Activated T-cell treated with anti-CD3 and anti-CD28 coated beads for 1 hour (primary cell): ENCODE measurements around the gene GRID1.
"Not testable (repeated sequence)": the region's sequence is repeated elsewhere in the genome, so short reads cannot be mapped to it uniquely, and the experiment has no call there.

ENCODE experiments used
- DNase-seq: peaks from one replicate; pipeline ENCODE4 v3.0.0-alpha.2; 2020; ENCODE audit warnings: low read depth

The GRID1 gene

DNA sequence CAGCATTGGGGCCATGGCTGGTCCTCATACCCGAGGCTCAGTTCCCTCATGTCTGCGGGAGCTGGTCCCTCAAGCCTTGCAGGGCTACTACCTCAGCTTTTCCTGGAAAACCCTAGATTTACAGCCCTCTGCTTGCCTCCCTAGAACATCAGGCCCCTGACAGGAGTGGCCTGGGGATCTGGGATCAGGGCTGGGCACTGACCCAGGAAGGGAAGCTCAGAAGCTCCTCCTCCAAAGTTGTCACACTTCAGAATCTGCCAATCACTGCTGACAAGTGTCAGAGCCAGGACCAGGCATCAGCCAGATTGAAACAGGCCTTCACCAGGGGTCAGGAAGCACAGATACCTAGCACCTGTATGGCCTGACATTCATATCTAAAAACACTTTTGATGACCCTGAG lies 115.2 kb downstream of the GRID1 start:
- DNase-seq: no peak

DNA sequence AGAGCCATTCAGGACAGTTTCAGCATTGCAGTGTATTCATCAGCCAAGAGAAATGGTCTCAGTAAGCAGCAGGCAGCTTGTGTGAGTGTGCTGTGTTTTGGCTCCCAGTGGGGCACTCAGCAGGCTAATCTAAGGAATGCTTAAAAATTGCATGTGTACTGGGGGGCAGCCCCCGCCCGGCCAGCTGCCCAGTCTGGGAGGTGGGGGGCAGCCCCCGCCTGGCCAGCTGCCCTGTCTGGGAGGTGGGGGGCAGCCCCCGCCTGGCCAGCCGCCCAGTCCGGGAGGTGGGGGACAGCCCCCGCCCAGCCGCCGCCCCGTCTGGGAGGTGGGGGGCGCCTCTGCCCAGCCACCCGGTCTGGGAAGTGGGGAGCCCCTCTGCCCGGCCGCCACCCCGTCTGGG lies 116.2 kb downstream of the GRID1 start:
- no peak for DNase-seq

DNA sequence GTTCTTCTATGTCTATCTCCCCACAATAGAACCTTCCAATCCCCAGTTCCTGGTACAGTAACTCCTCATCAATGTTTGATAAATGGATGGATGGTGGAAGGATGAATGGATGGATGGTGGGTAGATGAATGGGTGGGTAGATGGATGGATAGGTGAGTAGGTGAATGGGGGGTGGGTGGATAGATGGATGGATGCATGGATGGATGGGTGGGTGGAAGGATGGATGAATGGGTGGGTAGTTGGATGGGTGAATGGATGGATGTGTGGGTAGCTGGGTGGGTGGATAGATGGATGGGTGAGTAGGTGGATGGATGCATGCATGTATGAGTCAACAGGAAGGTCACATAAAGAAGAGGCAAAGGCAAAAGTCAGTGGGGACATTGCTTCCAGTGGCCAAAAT lies 116.8 kb downstream of the GRID1 start:
- DNase-seq: no peak

DNA sequence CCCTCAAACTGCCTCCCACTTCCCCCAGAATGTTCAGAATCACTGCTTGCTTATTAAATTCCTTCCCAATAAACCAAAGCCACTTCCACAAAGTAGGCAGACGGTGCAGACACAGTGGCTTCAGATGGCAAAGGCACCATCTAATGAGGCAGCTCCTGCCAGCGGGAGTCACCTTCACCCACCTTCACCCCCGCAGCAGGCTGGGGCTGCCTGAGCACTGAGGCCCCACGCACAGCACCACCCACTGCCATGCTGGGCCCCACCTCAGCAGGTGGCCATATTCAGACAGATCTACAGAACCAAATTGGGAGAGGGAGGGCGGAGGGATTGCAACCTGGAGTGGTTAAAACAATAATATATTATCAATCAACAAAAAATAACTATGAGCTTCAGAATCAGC lies 118.5 kb downstream of the GRID1 start:
- DNase-seq: no peak

DNA sequence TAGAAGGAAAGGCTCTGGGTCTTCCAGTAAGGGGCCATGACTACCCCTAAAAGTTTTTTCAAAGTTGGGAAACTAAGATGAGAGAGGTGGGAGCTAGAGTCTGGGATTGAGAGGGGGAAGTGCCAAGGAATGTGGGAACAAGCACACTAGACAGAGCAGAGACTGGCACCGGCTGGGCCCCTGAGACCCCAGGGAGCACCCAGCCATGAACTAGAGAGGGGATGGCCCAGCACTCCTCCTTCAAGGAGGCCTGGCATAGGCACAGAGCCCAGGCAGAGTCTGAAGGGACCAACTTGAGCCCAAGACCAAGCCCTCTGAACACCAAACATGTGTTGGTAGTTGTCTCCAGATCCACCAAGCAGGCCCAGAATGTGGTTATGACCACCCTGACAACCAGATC lies 119.0 kb downstream of the GRID1 start:
- no peak for DNase-seq

DNA sequence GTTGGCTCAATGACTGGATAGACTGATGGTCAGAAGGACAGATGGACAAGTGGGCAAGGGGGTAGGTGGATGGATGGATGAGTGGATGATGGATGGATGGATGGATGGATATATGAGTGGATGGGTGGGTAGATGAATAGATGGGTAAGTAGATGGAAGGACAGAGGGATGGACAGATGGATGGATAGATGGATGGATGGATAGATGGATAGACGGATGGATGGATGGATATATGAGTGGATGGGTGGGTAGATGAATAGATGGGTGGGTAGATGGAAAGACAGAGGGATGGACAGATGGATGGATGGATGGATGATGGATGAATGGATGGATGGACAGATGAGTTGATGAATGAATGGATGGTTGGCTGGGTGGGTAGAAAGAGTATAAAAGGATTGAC lies 119.5 kb downstream of the GRID1 start:
- no peak for DNase-seq

DNA sequence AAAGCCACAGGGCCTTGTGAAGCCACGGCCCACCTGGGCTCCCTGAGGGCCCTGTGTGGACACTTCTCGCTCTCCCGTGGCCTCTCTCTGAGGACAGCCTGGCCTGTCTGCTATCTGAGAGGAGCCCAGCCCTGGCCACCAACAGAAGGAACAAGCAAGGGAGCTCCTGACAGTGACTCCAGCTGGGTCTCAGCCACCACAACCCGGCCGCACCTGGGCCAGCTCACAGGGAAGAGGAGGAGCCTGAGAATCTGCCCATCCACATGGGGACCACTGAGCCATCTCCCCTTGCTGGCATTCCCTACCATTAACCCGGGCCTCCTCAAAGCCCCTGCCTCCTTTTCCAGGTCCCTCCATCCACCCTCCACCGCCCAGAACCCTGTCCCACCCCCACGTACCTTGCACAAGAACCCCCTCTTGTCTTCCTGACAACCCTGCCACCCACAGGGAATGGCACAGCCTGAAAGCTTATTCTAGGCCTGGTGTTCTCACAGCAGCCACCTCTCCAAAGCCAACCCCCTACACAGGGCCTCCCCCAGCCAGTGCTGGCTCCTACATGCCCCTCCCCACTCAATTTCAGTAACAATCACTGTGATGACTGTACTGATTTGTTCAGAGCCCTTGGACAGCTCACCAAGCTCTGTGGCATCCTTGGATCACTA lies 120.2 kb downstream of the GRID1 start:
- no peak for DNase-seq

DNA sequence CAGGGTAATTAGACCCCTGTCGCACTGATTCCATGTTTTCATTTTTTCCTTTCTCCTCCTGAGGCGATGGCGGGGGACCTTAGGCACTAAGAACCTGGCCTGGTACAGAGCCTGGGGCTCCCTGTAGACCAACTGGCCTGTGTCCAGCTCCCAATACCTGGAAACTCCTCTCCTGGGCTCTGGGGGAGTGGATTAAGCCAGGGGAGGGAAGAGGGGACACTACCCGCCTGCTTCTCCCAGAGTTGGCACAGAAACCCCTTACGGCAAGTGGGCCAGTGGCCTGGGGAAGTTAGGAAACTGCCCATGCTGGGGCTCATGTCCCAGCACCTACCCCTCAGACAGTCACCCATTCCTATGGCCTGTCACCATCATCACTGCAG lies 121.6 kb downstream of the GRID1 start:
- no peak for DNase-seq

DNA sequence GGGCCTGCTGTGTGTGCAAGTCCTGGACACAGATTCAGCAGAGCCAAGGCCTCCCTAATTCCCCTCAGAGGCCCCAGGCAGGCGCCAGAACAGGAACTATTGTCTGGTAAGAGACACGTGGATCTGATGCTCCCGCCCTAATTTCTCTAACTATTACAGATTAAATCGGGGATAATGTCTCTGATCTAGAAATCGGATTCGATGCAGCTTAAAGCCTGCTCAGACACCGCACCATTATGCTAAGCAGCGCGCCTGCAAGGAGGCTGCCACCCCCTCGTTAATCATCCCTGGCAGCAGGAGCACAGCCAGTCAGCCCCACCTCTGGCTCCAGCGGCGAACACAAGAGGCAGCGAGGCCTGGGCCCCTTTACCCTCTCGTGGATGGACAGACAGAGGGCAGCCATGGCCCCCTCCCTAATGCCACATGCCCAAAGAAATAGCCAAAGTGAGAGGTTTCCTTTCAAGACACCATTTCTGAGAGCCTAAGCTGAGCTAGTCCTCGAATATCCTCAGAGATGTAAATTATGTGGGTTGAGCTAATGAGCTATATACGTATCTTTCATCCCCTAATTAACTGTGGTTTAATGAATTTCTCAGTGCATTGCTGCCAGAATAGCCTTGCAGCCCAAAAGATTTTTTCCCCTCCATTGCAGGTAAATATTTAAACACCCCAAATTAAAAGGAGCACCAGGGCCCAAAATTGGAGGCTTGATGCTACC lies 122.1 kb downstream of the GRID1 start:
- no peak for DNase-seq

DNA sequence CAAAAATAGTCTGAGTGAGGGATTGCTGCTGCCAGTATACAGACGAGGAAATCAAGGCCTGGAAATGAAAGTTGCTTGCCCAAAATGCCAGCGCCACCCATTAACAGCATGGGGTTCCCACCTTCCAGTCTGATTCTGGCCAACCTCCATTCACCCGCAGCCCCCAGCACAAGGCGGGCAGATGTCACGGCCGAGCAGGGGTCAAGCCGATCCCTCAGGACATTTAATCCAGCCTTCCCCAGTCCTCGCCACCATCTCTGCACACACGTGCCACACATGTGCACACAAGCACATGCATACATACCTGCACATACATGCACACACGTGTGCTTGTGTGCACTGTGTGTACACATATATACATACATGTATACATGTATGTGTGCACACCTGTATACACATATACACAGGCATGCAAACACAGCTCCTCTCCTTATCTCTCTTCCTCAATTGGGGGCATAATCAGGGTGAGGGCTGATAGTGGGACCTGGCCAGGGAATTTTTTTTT lies 122.9 kb downstream of the GRID1 start:
- no peak for DNase-seq

DNA sequence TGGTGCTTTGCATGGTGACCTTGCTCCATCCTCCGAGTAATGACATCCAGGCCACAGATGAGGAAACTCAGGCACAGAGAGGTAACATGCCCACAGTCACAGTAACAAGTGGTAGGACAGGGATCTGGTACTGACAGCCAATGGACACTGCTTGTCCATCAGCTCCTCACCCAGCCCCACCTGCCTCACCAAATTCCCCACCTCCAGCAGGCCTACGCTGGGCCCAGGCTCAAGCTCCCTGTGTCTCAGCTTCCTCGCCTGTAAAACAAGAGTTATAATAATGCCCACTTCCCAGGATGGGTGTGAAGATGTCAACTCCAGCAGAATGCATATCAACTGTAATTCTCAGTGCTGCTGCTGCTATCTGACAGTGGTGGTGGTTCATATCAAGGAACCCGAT lies 123.8 kb downstream of the GRID1 start:
- DNase-seq: no peak

DNA sequence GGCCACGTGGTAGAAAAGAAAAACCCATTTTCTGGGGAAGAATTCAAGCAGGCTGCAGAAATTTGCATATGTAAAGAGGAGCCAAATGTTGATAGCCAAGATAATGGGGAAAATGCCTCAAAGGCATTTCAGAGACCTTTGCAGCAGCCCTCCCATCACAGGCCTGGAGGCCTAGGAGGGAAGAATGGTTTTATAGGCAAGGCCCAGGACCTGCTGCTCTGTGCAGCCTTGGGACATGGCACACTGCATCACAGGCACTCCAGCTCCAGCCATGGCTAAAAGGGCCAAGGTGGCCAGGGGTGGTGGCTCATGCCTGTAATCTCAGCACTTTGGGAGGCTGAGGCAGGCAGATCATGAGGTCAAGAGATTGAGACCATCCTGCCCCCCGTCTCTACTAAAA lies 128.5 kb downstream of the GRID1 start:
- DNase-seq: not testable (repeated sequence)

DNA sequence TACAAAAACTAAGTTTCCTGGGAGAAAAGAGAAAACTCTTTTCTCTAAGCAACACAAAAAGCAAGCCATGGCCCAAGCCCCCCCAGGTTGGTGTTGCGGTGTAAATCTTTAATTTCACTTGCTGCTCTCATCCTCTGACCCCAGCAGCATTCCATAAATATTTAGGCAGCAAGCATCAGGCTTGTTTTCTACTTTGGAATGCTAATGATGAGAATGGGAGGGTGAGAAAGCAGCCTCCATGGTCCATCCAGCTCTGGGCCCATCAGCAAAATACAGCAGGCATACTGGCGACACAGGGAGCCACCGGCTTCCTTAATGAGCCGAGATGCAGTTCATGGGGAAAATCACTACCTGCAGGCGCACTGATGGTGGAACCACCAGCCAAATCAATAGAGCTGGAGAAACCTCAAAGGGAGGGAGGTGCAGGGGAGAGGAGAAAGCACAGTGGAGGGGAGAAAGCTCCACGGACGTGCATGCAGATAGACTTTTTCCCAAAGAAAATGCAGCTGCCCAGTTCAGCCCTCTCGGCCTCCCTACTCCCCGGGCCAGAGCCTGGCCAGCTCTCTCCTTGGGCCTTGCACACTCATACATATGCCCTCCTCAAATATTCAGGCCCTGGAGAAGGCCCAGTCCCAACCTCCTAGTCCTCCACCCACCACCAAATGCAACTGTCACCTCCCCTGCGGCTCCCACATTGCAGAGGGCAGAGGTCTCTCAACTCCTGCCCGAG lies 131.9 kb downstream of the GRID1 start:
- DNase-seq: no peak

DNA sequence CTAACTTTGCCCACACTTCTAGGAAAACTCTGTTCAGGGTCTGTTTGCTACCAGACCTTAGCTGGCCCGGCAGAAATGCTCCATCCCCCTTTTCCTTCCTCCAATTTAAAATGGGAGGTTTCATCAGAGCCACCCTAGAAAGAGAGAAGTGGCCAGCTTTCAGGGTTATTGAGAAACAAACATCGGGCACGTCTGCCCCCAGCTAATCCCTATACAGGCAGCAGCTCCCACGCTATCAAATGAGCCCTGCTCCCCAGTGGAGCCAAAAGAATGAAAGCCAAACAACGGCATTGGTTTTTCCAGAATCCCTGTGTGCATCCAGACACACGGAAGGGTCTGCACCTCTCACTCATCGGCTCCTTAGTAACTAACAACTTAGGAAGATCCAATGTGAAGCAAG lies 132.5 kb downstream of the GRID1 start:
- DNase-seq: no peak

DNA sequence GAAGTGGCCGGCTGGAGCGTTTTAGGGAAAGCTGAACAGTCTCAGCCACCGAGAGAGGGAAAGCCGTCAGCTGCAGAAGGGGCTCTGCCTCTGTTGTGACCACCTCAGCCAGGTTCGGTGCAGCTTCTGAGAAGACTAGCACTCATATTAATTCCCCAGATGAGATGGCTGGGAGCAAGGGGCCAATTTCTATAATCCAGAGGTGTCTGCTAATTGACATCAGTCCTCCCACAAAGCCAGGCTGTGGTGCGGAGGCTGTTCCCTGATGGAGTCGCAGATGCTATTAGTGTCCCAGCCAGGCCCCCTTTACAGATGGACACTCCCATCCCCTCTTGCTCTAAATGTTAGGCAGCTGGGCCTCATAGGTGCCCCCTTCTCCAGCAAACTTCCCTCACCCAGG lies 133.5 kb downstream of the GRID1 start:
- DNase-seq: no peak

DNA sequence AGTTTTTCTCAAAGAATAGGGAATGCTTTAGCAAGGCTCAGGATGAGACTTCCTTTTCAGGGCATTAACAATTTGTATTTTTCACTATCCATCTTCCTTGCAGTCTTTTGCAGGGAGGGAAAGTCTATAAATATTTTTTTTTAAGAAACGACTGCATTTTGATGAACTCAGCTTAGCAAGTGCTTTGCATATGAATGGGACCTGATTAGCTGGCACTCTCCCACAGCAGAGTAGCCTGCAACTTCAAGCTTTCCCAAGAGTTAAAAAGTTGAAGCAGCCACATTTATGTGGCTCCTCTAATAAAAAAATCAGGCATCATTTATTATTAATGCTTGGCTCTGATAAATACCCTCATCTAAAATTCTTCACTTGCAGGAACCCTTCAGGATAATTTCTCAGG lies 134.0 kb downstream of the GRID1 start:
- DNase-seq: no peak

DNA sequence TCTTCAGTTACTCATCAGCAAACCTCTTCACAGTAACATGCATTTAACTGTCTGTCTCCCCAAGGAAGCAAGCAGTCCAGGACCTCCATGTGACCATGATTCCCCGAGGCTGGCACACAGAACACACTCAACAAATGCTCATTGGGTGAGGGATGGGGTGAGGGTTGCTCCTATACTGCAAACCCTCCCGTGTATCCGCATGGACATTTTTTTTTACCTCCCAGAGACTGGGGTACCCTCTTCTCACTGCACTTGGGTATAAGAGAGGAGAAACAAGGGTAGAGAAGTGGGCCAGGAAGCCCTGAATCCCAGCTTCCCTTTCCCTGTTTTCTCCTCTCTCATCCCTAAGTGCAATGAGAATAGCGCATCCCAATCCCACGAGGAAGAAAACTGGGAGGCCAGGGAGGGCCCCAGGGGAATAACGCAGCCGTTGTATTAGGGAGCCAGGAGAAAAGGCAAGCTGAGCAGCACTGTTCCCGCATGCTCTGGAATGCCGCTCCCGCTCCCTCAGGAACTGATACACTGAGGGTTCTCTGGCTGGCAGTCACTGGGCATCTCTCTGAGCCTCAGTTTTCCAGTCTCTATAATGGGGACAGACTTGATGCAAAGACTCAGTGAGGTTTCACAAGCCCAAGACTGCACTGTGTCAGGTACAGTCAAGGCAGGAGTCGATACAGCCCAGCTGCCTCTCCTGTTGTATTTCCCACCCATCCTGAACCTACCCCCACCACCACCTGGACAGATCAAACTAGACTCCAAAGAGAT lies 134.6 kb downstream of the GRID1 start:
- DNase-seq: no peak

DNA sequence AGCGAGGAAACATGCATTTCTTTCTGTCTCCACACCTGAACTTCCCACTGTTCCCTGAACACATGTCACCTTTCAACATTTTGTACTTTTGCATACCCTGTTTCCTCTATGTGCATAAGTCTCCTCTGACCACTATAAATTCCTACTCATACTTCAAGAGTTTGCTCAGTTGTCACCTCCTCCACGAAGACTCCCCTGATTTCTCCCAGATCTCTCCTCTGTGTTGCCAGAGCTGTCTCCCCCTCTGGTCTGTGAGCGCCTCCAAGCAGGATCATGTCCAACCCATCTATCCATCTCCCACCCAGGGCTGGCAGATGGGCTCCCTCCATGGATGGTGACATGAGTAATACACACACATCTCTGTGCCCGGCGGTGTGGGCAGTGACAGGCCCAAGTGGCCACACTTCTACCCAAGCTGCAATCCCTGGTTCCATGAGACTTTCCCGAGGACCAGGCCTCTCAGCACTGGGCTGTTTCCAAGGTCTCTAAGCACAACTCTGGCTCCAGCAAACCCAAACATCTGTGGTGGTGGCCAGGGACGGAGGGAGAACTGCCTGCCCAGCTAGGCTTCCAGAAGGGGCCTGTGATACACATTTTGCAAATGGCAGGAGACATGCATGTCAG lies 135.9 kb downstream of the GRID1 start:
- no peak for DNase-seq

DNA sequence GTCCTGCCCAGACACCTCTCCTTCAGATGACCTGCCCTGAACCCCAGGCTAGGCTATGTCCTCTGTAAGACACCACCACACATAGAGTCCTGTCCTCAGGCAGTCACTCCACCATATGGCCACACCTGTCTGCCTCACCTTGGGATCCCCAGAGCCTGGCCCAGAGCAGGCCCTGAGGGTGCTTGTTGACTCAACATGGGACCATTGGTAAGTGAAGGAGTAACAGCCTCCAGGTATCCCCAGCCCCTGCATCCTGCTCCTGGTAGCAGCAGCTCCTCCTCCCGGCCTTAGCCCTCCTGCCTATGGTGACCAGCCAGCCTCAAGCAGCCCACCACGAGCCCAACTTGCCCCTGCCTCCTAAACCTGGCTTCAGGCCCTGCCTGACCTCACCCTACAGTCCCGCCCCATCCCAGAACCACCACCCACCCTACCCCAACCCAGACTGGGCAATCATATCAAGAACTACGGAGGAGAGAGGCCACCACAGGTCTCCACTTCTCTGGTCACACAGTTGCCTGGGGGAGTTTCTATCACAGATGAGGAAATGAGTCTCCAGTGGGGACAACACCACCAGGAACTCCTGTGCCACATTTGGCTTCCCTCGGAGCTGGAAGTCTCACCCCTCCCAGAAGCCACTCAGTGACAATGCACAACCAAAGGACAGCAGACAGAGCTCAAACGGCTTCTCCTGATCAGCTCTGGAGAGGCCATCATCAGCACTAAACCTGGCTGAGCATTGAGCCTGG lies 136.6 kb downstream of the GRID1 start:
- no peak for DNase-seq

DNA sequence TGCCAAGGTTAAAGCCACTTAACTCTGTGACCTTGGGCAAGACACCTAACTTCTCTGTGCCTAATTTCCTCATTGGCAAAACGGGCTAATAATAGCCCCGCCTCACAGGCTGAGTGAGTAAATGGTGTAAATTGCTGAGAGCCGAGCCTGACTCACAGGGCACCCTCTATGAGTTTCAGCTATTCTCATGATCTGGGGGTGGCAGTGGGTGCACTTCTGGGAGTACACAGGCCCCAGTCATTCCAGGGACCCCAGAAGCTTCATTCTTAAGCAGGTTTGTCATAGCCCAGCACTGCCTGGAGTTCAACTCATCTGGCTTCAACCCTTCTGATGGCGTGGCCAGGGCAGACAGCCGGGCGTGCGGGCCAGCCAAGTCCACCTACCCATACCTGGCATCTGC lies 137.2 kb downstream of the GRID1 start:
- no peak for DNase-seq
